RWPE2 (cell line): Measurements from ENCODE around the gene SIGLEC14.
"Not testable (repeated sequence)": the region's sequence is repeated elsewhere in the genome, so short reads cannot be mapped to it uniquely, and the experiment has no call there.

Source experiments
- ATAC-seq: fragments of 200-7000 bp; cut with Tn5 transposase; 3 replicates; pipeline ENCODE4 v1.9.1; 2021; ENCODE audit warnings: low read depth
- DNase-seq: peaks from one replicate; pipeline ENCODE4 v3.0.0-alpha.2; 2020; ENCODE audit warnings: low spot score
- H3K27ac ChIP-seq: fragments of 450-650 bp; 2 replicates; pipeline ENCODE4 v1.5.1; 2017; ENCODE audit warnings: mild to moderate bottlenecking; ENCODE audit not compliant: poor library complexity, severe bottlenecking
- H3K27me3 ChIP-seq: fragments of 250-450 bp; sonication (Bioruptor Pico); 2 replicates; pipeline ENCODE4 v1.5.1; 2021; ENCODE audit warnings: mild to moderate bottlenecking, moderate library complexity; ENCODE audit not compliant: insufficient read depth, poor library complexity, severe bottlenecking
- H3K36me3 ChIP-seq: fragments of 250-450 bp; sonication (Bioruptor Pico); 2 replicates; pipeline ENCODE4 v1.5.1; 2020; ENCODE audit warnings: low read depth, mild to moderate bottlenecking, moderate library complexity
- H3K4me1 ChIP-seq: fragments of 250-450 bp; sonication (Bioruptor Pico); 2 replicates; pipeline ENCODE4 v1.5.1; 2021; ENCODE audit warnings: mild to moderate bottlenecking, moderate library complexity; ENCODE audit not compliant: insufficient read depth, poor library complexity, severe bottlenecking
- H3K4me3 ChIP-seq: fragments of 250-450 bp; sonication (Bioruptor Pico); 2 replicates; pipeline ENCODE4 v1.5.1; 2021; ENCODE audit warnings: mild to moderate bottlenecking, moderate library complexity; ENCODE audit not compliant: severe bottlenecking
- H3K9me3 ChIP-seq: fragments of 250-450 bp; sonication (Bioruptor Pico); 2 replicates; pipeline ENCODE4 v1.5.1; 2021; ENCODE audit warnings: mild to moderate bottlenecking, moderate library complexity; ENCODE audit not compliant: severe bottlenecking
- TF ChIP-seq, protein P1 (sequence below): fragments of 450-650 bp; IDR thresholded peaks from one replicate; pipeline ENCODE4 v1.5.1; 2017; ENCODE audit warnings: mild to moderate bottlenecking, moderate library complexity; ENCODE audit not compliant: poor library complexity, severe bottlenecking

SIGLEC14 gene

DNA sequence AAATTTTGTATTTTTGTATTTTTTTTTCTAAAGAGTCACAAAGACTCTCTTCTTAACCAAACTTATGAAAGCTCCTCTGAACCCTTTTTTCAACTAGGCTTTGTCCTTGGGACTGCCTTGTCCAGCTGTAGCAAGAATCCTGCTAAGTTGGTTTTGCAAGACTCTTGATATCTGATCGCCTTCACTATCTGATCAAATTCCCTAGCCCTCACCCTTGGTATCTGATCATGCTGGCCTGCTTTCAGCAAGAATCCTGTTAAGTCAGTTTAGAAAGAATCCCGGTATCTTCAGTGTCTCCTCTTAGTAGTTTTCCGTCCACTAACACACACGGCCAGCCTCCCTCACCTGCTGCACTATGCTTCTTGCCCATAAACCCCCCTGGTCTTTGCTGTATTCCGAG, 14.5 kb downstream of the SIGLEC14 start:
- peaks cover 26% of the 10 kb centered on the region for H3K27me3 ChIP-seq
- no peaks in the 10 kb centered on the region for H3K9me3 ChIP-seq
- no peak for ATAC-seq

DNA sequence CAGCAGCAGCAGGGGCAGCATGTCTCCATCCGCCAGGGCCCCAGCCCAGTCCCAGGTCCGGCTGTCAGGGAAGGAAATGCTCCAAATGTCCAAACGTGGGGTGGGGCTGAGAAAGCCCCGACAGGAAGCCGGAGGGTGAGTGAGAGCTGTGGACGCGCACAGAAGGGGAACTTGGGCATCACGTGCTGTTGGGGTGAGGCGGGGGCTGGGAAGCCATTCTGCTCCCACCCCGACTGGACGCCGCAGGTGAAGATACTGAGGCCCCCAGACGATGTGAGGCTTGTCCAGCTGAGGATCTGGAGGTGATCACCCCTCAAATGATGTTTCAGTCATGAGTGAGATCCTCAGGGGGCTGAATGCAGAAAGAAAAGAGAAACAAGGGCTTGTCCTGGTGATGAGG, 16.3 kb downstream of the SIGLEC14 start, which contains the start of gene SIGLEC5:
TSS of gene SIGLEC5 (minus strand) at position 87 of the 400 bp plus-strand sequence. CDS start at position 21, 66 bp downstream.
- not testable (repeated sequence) for ATAC-seq, H3K4me3 ChIP-seq, H3K36me3 ChIP-seq, H3K27ac ChIP-seq, H3K9me3 ChIP-seq, DNase-seq, H3K4me1 ChIP-seq
- peaks cover 34% of the 10 kb centered on the region for H3K27me3 ChIP-seq

More for the DNA sequence above, 14.5 kb downstream of the SIGLEC14 start:
- no peak overlapping the region for H3K4me3 ChIP-seq
- TF ChIP-seq, protein P1, sequence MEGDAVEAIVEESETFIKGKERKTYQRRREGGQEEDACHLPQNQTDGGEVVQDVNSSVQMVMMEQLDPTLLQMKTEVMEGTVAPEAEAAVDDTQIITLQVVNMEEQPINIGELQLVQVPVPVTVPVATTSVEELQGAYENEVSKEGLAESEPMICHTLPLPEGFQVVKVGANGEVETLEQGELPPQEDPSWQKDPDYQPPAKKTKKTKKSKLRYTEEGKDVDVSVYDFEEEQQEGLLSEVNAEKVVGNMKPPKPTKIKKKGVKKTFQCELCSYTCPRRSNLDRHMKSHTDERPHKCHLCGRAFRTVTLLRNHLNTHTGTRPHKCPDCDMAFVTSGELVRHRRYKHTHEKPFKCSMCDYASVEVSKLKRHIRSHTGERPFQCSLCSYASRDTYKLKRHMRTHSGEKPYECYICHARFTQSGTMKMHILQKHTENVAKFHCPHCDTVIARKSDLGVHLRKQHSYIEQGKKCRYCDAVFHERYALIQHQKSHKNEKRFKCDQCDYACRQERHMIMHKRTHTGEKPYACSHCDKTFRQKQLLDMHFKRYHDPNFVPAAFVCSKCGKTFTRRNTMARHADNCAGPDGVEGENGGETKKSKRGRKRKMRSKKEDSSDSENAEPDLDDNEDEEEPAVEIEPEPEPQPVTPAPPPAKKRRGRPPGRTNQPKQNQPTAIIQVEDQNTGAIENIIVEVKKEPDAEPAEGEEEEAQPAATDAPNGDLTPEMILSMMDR: no peak
- no peaks in the 10 kb centered on the region for H3K36me3 ChIP-seq
- no peaks in the 10 kb centered on the region for H3K4me1 ChIP-seq
- H3K27ac ChIP-seq: no peak overlapping the region
- no peak for DNase-seq

DNA sequence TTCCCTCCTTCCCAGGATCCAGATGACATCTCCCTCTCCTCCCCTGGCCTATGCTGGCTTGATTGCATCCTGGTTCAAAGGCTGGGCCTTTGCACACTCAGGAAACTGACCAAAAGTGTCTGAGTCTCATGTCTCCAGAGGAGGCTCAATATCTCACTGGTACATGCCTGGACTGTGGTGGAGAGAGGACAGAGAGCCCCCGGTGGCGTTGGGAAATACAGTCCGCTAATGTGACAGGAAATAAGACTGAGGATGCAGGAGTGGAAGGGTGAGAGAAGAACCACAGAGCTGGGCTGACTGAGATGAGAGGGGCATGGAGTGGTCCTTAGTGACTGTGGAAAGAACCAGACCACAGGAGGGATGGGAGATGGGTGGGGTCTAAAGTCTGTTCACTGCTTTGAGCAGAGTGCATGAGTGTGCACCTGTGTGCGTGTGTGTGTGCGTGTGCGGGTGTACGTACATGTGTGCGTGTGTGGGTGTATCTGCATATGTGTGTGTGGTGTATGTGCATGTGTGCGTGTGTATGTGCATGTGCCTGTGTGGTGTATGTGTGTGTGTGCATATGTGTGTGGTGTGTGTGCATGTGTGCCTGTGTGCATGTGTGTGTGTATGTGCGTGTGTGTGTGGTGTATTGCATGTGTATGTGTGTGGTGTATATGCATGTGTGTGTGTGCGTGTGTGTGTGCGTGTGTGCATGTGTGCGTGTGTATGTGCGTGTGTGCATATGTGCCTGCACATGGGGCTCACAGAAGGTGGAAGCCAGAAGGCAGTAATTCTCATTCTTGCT, 18.3 kb downstream of the SIGLEC14 start:
- no peak for DNase-seq
- TF ChIP-seq, protein P1: no peak
- Histone ChIP-seq H3K4me1 (no peaks in the 10 kb centered on the region), H3K9me3 (no peaks in the 10 kb centered on the region), H3K27me3 (peaks cover 34% of the 10 kb centered on the region), H3K27ac (no peak overlapping the region), H3K36me3 (no peaks in the 10 kb centered on the region), H3K4me3 (no peak overlapping the region)
- no peak for ATAC-seq

DNA sequence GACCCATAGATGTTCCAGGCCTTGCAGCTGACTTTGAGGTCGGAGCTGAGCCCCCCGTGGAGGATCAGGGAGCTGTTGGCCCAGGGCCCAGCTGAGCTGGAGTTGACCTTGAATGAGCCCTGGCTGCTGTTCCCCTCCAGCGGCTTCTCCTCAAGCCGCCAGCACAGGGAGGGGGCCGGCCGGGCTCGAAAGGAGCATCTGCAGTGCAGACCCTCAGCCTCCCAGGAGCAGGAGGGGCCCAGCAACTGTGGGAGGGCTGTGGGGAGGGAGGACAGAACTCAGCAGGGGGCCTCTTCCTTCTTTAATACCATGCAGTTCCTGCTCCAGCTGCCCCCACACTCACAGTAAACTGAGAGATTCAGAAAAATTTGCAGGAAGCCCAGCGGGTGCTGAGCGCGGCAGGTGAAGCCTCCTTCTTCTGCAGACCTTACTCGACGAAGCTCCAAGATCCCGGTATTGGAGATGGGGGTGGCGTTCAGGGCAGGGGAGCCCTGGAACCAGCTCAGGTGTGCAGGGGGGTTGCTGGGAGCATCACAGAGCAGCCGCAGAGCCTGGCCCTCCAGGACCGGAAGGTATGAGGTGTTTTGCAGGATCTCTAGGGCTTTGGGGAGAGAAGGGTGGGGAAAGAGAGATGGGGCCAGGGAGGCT, 19.0 kb downstream of the SIGLEC14 start:
- DNase-seq (no peak), ATAC-seq (no peak)
- TF ChIP-seq, protein P1: no peak
- Histone ChIP-seq H3K27ac (no peak overlapping the region), H3K4me1 (no peaks in the 10 kb centered on the region), H3K27me3 (peaks cover 34% of the 10 kb centered on the region), H3K9me3 (no peaks in the 10 kb centered on the region), H3K36me3 (no peaks in the 10 kb centered on the region), H3K4me3 (no peak overlapping the region)

DNA sequence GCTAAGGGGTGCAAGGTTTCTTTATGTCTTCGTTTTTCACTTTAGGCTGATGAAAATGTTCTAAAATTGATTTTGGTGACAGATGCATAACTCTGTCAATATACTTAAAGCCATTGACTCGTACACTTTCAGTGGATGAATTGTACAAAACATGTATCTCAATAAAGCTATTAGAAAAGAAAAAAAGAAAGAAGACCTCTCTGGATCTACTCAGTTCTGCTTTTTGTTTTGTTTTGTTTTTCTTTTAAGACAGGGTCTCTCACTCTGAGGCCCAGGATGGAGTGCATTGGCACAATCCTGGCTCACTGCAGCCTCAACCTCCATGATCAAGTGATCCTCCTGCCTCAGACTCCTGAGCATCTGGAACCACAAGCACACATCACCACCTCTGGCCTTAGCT, 19.9 kb downstream of the SIGLEC14 start:
- DNase-seq: no peak
- no peaks in the 10 kb centered on the region for H3K4me1 ChIP-seq
- no peak for ATAC-seq
- no peaks in the 10 kb centered on the region for H3K9me3 ChIP-seq
- no peaks in the 10 kb centered on the region for H3K36me3 ChIP-seq
- TF ChIP-seq, protein P1: no peak
- peaks cover 25% of the 10 kb centered on the region for H3K27me3 ChIP-seq
- no peak overlapping the region for H3K4me3 ChIP-seq
- H3K27ac ChIP-seq: no peak overlapping the region
